GM21825 (cell line): ENCODE measurements around the gene TCF7.
A peak's percentile ranks its signal among the peaks of the same experiment; 100 is the strongest.
"Not testable (repeated sequence)": the region's sequence is repeated elsewhere in the genome, so short reads cannot be mapped to it uniquely, and the experiment has no call there.

Experiments
- ATAC-seq: cut with Tn5 transposase; IDR thresholded peaks from one replicate; pipeline ENCODE4 v1.9.1; 2021; ENCODE audit warnings: mild to moderate bottlenecking, moderate library complexity; ENCODE audit not compliant: unreplicated experiment

TCF7 gene

GRCh38 chr5:134143944-134144941 lies 29.8 kb downstream of the TCF7 start:
- no peak for ATAC-seq

- no peak for ATAC-seq
These were observed 30.7 kb downstream of the TCF7 start for GRCh38 chr5:134145041-134145757.

DNA sequence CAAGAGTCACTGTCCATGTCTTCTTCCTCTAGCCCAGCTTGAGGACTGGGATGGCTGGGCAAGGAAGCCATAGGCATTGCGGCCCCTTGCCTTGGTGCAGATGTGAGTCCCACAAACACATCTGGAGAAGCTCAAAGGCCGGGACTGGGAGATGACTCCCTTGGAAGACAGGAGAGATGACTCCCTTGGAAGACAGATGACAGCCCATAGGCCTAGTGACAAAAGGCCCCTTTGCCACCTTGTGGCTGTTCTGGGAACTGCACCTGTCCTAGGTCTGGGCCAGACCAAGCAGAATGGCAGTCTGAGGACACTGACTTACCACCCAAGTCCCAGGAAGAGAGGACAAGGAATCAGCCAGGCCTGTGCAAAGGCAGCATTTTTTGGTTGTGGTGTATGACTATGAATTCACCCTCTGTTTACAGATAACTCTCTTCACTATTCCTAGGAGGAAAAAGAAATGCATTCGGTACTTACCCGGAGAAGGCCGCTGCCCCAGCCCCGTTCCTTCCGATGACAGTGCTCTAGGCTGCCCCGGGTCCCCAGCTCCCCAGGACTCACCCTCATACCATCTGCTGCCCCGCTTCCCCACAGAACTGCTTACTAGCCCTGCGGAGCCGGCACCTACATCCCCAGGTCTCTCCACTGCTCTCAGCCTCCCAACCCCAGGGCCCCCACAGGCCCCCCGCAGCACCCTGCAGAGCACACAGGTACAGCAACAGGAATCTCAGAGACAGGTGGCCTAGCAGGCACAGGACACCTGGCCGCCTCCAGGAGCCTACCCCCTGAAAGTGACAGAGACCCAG lies 31.5 kb downstream of the TCF7 start:
- no peak for ATAC-seq

DNA sequence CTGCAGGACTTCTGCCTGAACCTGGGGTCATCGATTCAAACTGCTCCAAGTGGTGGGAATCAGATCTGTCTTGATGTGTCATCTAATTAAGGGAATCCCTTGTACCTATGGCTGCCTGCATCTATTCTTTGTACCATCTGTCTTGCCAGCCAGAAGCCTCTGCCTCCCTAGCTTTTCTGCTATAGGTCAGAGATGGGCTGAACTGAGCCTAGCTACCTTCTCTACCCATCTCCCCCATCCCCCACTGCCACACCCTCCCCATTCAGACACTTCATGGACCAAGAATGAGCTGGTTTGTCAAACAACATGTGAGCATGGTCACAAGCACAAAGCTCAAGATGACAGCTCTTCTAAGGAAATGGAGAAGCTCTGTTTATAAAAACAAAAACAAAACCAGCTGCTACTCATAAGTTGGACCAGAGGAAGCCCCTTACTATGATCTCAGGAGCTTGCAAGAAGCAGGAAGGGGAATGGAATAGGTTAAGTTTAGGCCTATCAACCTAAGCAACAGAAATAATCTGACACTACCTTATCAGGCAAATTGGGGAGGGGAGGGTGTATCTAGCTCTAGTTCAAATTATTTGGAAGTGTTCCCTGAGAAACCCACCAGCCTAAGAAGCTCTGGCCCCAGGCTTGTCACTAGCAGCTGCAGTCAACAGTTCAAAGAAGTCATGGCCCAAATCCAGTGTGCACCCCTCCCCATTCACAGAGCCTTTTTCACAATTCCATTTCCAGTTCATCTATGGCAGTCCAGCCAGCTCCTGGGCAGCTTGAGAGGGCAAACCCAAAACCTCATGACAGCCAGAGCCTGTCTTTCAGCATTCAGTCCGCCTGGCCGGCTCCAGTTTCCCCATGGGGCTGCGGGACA lies 32.4 kb downstream of the TCF7 start:
- no peak for ATAC-seq

DNA sequence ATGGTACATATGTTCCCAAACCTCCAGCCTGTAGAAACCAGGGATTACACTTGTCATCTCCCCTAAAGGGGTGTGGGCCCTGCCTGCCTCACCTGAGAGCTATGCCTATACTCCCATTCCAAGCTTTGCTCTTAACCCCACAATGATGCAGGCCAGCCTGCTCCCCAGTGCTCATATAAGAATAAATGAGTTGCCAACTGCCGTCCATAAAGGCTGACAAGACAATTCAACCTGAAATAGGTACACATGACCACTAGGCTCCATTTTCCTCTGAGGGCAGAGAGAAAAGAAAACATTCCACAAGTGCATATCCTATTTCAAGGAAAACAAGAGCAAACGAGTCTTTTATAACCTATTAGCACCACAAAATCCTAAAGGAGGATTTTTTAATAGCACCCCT lies 33.8 kb downstream of the TCF7 start:
- no peak for ATAC-seq

GRCh38 chr5:134148986-134149539 lies 34.6 kb downstream of the TCF7 start:
- ATAC-seq, result no peak

- no peak for ATAC-seq
These were observed 35.3 kb downstream of the TCF7 start for GRCh38 chr5:134149571-134150303.

- ATAC-seq, result no peak
These were observed 37.2 kb downstream of the TCF7 start for GRCh38 chr5:134151723-134152122.

DNA sequence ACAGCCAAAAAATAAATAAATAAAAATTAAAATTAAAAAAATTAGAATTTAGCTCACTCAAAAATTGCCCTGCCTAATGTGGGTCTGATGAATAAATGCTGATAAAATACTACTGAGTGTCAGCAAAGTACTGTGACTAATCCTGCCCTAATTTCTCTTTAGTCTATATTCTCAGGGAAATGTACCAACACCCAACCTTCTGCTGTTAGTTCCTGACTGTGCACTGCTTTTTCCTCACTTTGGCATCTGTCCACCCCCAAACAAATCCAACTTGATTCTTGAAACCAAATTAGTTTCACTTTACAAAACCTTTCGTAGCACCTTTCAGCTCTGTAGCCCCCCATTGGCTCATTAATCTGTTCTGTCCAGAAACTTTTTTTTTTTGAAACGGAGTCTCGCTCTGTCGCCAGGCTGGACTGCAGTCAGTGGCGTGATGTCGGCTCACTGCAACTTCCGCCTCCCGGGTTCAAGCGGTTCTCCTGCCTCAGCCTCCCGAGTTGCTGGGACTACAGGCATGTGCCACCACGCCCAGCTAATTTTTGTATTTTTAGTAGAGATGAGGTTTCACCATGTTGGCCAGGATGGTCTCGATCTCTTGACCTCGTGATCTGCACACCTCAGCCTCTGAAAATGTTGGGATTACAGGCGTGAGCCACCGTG lies 37.8 kb downstream of the TCF7 start:
- ATAC-seq, result not testable (repeated sequence)

- ATAC-seq, result no peak
These were observed 38.8 kb downstream of the TCF7 start for GRCh38 chr5:134153241-134153640.

DNA sequence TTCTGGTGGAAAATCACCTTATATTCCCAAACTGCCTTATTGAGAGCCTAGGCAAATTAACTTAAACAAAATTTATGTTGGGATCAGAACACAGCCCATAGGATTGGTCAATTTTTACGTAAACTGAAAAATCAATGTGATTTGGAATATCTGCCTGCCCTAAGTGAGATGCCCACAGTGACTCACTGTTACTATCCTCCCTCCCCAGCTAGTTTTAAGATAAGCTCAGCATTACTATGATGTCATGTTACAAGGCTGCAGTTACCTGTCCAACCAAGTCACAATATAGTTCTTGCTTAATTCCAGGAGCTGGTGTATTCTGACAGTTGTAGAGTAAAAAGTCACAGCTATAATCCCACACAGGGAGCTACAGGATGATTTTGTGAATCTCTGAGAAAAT lies 39.2 kb downstream of the TCF7 start:
- ATAC-seq, result no peak

DNA sequence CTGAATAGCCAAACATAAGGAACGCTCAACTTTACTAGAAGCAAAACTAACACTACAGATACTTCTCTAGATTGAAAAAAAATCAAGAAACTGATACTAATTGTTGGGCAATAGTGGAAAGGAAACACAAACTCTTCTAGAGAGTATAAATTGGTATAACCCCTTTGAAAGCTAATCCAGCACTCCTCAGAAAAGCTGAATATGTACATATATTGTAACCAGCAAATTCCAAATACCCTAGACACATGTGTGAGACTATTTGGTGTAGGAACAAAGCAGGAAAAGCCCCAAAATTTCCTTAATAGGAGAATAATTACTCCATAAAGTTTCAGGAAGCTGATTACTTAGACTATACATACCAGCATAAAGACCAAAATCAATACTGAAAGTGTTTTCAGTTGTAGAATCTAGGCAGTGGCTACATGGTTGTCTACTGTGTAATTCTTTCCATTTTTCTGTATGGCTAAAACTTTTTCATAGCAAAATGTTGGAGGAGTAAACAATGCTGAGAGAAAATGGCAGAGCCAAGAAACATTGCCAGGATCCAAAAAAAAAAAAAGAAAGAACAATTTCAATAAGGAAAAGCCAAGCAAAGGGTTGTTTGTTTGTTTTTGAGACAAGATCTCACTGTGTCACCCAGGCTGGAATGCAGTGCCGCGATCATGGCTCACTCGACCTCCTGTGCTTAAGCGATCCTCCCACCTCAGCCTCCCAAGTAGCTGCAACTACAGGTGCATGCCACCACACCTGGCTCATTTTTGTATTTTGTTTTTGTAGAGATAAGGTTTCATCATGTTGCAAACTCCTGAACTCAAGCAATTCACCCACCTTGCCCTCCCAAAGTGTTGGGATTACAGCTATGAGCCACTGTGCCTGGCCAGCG lies 47.3 kb downstream of the TCF7 start:
- no peak for ATAC-seq

DNA sequence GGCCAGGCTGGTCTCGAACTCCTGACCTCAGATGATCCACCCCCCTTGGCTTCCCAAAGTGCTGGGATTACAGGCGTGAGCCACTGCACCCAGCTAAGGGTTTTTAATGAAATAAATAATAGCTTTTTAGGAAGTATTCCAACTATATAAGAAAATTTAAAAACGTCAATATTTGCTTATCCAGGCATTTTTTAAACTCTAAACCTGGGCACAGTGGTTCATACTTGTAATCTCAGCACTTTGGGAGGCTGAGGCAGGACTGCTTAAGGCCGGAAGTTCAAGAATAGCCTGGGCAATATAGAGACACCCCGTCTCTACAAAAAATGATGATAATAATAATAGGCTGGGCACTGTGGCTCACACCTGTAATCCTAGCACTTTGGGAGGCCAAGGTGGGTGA lies 48.1 kb downstream of the TCF7 start:
- no peak for ATAC-seq

DNA sequence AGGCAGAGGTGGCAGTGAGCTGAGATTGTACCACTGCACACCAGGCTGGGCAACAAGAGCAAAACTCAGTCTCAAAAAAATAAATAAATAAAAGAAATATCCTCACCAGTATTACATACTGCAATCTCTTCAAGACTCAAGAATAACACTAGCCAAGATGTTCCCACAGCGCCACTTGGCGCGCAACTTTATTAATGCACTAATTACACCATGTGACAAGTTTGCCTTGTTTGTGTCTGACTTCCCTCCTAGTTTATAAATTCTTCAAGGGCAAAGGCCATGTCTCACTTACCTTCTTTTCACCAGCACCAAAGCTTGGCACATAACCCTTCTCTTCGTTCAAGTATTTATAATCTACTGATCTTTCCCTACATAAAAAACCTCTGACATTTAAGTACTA lies 57.5 kb downstream of the TCF7 start:
- no peak for ATAC-seq

DNA sequence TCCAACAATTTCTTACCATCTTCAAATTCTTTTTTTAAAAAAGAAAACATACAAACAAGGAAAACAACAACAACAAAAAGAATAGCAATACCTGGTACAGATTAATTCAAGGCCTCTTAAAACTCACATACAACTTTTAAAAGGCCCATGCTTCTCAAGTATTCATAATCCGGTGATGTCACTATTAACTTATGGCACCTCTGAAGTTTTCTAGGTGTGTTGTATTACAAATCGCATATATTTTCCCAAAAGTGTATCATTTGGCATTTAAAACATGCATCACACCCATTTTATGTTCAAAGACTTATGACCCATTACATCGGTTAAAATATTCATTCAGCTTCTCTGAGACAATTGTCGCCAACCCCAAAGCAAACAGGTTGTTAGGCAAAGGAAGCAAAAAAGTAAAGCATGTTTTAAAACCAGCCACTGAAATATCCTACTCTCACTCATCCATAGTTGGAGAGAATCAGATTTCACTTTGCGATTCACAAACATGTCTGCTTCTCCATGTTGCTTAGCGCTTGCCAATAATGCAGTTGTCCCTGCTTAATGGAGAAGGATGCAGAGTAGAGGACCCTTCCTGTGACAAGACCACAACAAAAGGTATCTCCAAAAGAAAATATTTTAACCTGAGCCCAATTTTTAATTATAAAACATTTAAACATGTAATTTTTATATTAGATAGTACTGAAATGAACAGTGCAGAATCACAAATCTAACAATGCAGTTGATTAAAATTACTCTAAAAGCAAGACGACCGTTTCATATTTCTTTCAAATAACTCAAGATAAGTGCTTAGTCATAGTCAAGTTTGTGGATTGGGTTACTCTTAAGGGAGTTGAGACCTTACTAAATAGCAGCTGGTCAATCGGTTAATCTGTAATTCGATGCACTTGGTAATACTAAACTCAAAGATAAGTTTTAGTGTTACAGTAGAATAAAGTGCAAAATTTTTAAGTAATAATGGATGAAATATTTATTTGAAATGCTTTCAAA lies 60.7 kb downstream of the TCF7 start:
- ATAC-seq, result no peak

DNA sequence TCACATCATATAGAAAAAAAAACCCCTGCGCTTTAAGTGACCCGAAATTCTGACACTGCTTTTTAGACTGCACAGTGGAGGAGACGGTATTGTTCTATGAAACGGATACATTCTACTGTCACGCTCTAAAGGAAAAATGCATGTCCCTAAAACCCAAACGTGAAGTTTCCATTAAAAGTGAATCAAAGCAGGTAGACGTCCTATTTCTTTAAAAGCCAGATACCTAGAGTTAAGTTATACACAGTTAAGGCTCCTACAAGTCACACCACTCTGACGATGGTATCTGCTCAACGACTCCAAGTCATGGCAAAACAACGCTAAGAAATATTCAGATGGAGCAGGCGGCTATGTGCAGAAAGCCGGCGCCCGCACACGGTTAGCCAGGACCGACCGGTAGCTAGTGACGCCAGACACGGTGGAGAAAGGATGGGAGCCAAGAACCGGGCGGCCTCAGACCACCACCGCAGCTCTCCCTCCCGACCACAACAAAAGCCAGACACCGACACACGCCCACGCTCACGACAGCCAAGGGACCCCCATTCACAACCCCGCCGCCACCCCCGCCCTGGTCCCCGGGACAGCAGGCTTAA lies 61.5 kb downstream of the TCF7 start:
- ATAC-seq, result peak; percentile 16
